BLaER1 (cell line): ENCODE data around the gene SLC25A45.
A peak's percentile ranks its signal among the peaks of the same experiment; 100 is the strongest.

Experiments used
- H3K27ac ChIP-seq: shearing (Covaris generic); formaldehyde crosslinking; 2 replicates; pipeline ENCODE4 v1.8.1; 2022
- H3K27me3 ChIP-seq: shearing (Covaris generic); formaldehyde crosslinking; 2 replicates; pipeline ENCODE4 v1.8.1; 2022
- H3K36me3 ChIP-seq: shearing (Covaris generic); formaldehyde crosslinking; 2 replicates; pipeline ENCODE4 v1.8.1; 2022
- H3K4me1 ChIP-seq: shearing (Covaris generic); formaldehyde crosslinking; 2 replicates; pipeline ENCODE4 v1.8.1; 2022
- H3K4me2 ChIP-seq: shearing (Covaris generic); formaldehyde crosslinking; 2 replicates; pipeline ENCODE4 v1.8.1; 2022
- H3K4me3 ChIP-seq: shearing (Covaris generic); formaldehyde crosslinking; 2 replicates; pipeline ENCODE4 v1.8.1; 2022
- H3K9ac ChIP-seq: shearing (Covaris generic); formaldehyde crosslinking; 2 replicates; pipeline ENCODE4 v1.8.1; 2022
- H3K9me3 ChIP-seq: shearing (Covaris generic); formaldehyde crosslinking; 2 replicates; pipeline ENCODE4 v1.8.1; 2022
- H4K20me1 ChIP-seq: shearing (Covaris generic); formaldehyde crosslinking; 2 replicates; pipeline ENCODE4 v1.8.1; 2022
- Cebpa-rat ChIP-seq: shearing (Covaris generic); IDR thresholded peaks from 2 replicates; pipeline ENCODE4 v1.8.1; 2022

SLC25A45 gene

GRCh38 chr11:65420979-65421793 is 38.7 kb upstream of the SLC25A45 start:
- Histone ChIP-seq H3K27me3 (no peaks in the 10 kb centered on the region), H3K27ac (peak overlapping the region; percentile 99), H3K4me1 (peaks cover 52% of the 10 kb centered on the region), H3K9me3 (no peaks in the 10 kb centered on the region), H4K20me1 (peaks cover 35% of the 10 kb centered on the region), H3K4me3 (peak overlapping the region; percentile 90), H3K4me2 (peak overlapping the region; percentile 94), H3K9ac (peak overlapping the region; percentile 99), H3K36me3 (no peaks in the 10 kb centered on the region)
- no peak for TF ChIP-seq Cebpa-rat

- Histone ChIP-seq H3K27ac (peak overlapping the region; percentile 99), H3K4me2 (peak overlapping the region; percentile 94), H3K36me3 (no peaks in the 10 kb centered on the region), H3K4me1 (peaks cover 58% of the 10 kb centered on the region), H3K27me3 (no peaks in the 10 kb centered on the region), H3K4me3 (peak overlapping the region; percentile 90), H3K9me3 (no peaks in the 10 kb centered on the region), H3K9ac (peak overlapping the region; percentile 99), H4K20me1 (peaks cover 28% of the 10 kb centered on the region)
- TF ChIP-seq Cebpa-rat = no peak
Measured at GRCh38 chr11:65420506-65420905, 38.1 kb upstream of the SLC25A45 start.

GRCh38 chr11:65419772-65420481 is 37.5 kb upstream of the SLC25A45 start:
- no peak for TF ChIP-seq Cebpa-rat
- peak overlapping the region; percentile 99 for H3K27ac ChIP-seq
- H3K9me3 ChIP-seq = no peaks in the 10 kb centered on the region
- no peaks in the 10 kb centered on the region for H3K36me3 ChIP-seq
- H3K27me3 ChIP-seq = no peaks in the 10 kb centered on the region
- H3K4me2 ChIP-seq = peak overlapping the region; percentile 94
- H3K9ac ChIP-seq = peak overlapping the region; percentile 99
- peaks cover 22% of the 10 kb centered on the region for H4K20me1 ChIP-seq
- H3K4me1 ChIP-seq = peaks cover 63% of the 10 kb centered on the region
- H3K4me3 ChIP-seq = peak overlapping the region; percentile 90

DNA sequence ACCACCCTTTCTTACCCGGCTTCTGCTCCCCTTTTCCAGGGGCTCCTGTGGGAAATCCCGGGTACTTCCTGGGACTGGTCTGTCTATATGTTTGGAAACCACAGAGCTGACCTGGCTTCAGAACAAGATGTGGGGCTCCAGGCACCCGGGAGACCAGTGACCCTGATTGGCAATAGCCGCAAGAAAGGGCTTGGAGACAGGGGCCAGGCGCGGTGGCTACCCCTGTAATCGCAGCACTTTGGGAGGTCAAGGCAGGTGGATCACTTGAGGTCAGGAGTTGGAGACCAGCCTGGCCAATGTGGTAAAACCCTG is 37.0 kb upstream of the SLC25A45 start:
- Histone ChIP-seq H3K27ac (peak overlapping the region; percentile 99), H3K9me3 (no peaks in the 10 kb centered on the region), H3K4me3 (peak overlapping the region; percentile 90), H3K4me2 (peak overlapping the region; percentile 94), H3K27me3 (no peaks in the 10 kb centered on the region), H3K9ac (peak overlapping the region; percentile 99), H4K20me1 (peaks cover 17% of the 10 kb centered on the region), H3K4me1 (peaks cover 69% of the 10 kb centered on the region), H3K36me3 (0 out of 2 replicates have a peak, but pooled peaks cover under 1% of the 10 kb centered on the region)
- TF ChIP-seq Cebpa-rat = no peak

GRCh38 chr11:65418681-65419459 is 36.4 kb upstream of the SLC25A45 start:
- H3K4me1 ChIP-seq = peaks cover 74% of the 10 kb centered on the region
- H3K27ac ChIP-seq = peak overlapping the region; percentile 99
- no peak for TF ChIP-seq Cebpa-rat
- peak overlapping the region; percentile 99 for H3K9ac ChIP-seq
- peaks cover 6% of the 10 kb centered on the region for H3K36me3 ChIP-seq
- peaks cover 12% of the 10 kb centered on the region for H4K20me1 ChIP-seq
- H3K4me3 ChIP-seq = peak overlapping the region; percentile 90
- no peaks in the 10 kb centered on the region for H3K27me3 ChIP-seq
- H3K9me3 ChIP-seq = no peaks in the 10 kb centered on the region
- peak overlapping the region; percentile 94 for H3K4me2 ChIP-seq

DNA sequence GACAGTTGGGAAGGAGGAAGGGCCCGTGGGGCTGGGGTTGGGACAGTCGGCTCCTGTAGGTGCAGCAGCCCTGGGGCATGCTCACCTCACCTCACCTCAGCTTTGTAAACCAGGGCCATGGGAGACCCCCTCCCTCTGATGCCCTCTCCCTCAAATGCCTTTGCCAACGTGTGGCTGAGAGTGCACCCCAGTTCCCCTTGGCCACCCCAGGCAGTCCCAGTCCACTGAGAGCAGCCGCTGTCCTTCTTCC is 35.9 kb upstream of the SLC25A45 start:
- H3K9me3 ChIP-seq = no peaks in the 10 kb centered on the region
- no peaks in the 10 kb centered on the region for H3K27me3 ChIP-seq
- H4K20me1 ChIP-seq = peaks cover 6% of the 10 kb centered on the region
- H3K4me1 ChIP-seq = peaks cover 76% of the 10 kb centered on the region
- no peak for TF ChIP-seq Cebpa-rat
- peak overlapping the region; percentile 90 for H3K4me3 ChIP-seq
- H3K27ac ChIP-seq = peak overlapping the region; percentile 99
- H3K4me2 ChIP-seq = peak overlapping the region; percentile 94
- peak overlapping the region; percentile 99 for H3K9ac ChIP-seq
- H3K36me3 ChIP-seq = peaks cover 11% of the 10 kb centered on the region

DNA sequence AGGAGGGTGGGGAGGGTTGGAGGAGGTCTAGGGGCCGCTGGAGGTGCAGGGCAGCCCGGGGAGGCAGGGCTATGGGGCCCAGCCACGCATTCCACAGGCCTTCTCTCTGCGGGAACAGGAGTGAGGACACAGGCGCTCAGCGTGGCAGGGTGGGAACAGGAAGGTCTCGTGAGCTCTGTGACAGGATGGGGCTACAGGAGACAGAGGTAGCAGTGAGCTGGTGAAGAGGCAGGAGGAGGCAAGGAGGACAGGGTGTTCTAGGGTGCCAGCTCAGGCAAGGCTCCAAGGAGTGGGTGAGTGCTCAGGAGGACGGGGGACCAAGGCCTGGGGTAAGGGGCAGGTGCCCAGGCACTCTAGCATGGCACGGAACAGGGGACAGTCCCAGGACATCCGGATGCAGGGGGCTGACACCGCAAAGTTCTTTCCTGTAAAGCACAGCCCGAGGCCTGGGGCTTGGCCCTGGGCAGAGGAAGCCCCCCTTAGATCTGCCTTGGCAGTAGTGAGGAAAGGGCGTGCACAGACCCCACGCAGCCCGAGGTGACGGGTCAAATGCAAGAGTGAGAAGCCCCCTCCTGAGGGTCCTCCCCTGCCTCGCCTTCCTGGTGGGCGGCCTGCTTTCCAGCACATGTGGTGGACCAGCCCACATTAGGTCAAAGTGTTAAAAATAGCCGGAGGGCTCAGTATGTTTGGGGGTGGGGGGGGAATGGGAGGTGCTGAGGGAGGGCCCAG is 35.4 kb upstream of the SLC25A45 start:
- H4K20me1 ChIP-seq = peaks cover 1% of the 10 kb centered on the region
- no peak for TF ChIP-seq Cebpa-rat
- H3K4me3 ChIP-seq = peak overlapping the region; percentile 90
- H3K4me1 ChIP-seq = peaks cover 81% of the 10 kb centered on the region
- H3K27me3 ChIP-seq = no peaks in the 10 kb centered on the region
- H3K36me3 ChIP-seq = peaks cover 15% of the 10 kb centered on the region
- no peaks in the 10 kb centered on the region for H3K9me3 ChIP-seq
- peak overlapping the region; percentile 99 for H3K9ac ChIP-seq
- H3K4me2 ChIP-seq = peak overlapping the region; percentile 94
- H3K27ac ChIP-seq = peak overlapping the region; percentile 99

DNA sequence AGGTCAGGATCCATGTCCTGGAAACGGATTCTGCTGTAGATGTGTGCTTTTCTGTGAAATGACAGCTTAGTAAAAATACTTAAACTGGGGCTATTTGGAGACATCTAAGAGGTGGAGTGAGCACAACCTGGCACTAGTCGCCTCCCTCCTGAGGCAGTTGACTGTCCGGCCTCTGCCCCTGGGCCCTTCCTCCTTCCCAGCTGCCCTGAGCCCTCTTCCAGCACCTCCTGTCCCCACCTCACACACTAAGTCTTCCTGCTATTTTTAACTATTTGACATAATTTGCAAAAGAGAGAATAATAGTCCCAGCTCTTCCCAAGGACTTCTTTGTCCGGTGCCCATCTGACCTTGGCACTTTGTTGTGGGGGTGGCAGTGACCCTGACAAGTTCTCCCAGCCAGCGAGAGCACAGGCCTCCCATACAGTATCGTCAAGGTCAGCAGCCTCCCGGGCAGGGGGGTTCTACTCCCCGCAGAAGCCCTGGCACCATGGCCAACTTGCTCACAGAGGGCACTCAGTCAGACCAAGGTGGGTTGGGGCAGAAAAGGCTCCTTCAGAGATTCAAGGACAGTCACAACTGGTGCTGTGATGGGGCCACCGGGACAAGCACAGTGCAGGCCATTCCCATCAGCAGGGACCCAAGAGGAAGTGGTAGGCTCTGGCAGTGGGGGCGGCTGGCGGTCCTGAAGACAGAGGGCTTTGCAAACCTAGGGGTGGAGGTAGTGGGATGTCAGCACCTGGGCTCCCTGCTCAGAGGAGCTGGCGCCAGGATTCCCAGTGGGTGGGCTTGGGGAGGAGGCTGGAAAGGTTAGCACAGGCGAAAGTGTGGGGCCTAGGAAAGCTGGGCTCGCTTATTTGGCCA is 34.6 kb upstream of the SLC25A45 start:
- H3K27ac ChIP-seq = peak overlapping the region; percentile 99
- H3K4me3 ChIP-seq = peak overlapping the region; percentile 90
- no peaks in the 10 kb centered on the region for H3K27me3 ChIP-seq
- H3K4me1 ChIP-seq = peaks cover 89% of the 10 kb centered on the region
- peaks cover 23% of the 10 kb centered on the region for H3K36me3 ChIP-seq
- peak overlapping the region; percentile 99 for H3K9ac ChIP-seq
- H3K4me2 ChIP-seq = peak overlapping the region; percentile 94
- TF ChIP-seq Cebpa-rat = no peak
- H4K20me1 ChIP-seq = no peaks in the 10 kb centered on the region
- H3K9me3 ChIP-seq = no peaks in the 10 kb centered on the region
